ENCODE measurements around the gene SRP54. TPM values are rescaled to one million over a fixed set of nuclear protein-coding genes. Genes with fewer than 3 reads are reported as not detected.
"Not testable (repeated sequence)": the region's sequence is repeated elsewhere in the genome, so short reads cannot be mapped to it uniquely, and the experiment has no call there.

The SRP54 gene
- polyA plus RNA-seq (ENCODE audit: insufficient read length in 12 of 12) = 10 to 100 TPM in 11 of 12 donors, not detected in 1; 37.7 to 70.3 (median 49.5) TPM
- long read RNA-seq, donor 1, transcript SRP54-201 (16 exons, 2,279 nt) = major isoform, 10 of 34 reads
- long read RNA-seq, donor 1, partial matches to known transcripts = 18 of 34 reads
- long read RNA-seq, donor 1, other reads (novel, unspliced or antisense) = 0 of 34 reads
- long read RNA-seq, donor 2, transcript SRP54-201 (16 exons, 2,279 nt) = major isoform, 23 of 28 reads
- long read RNA-seq, donor 2, partial matches to known transcripts = 0 of 28 reads
- long read RNA-seq, donor 2, other reads (novel, unspliced or antisense) = 0 of 28 reads
- long read RNA-seq, donor 3, transcript SRP54-201 (16 exons, 2,279 nt) = major isoform, 7 of 13 reads
- long read RNA-seq, donor 3, partial matches to known transcripts = 0 of 13 reads
- long read RNA-seq, donor 3, other reads (novel, unspliced or antisense) = 0 of 13 reads
- long read RNA-seq, donor 4, partial matches to known transcripts = 0 of 5 reads
- long read RNA-seq, donor 4, other reads (novel, unspliced or antisense) = 0 of 5 reads
- long read RNA-seq, donor 5, transcript SRP54-201 (16 exons, 2,279 nt) = major isoform, 13 of 20 reads
- long read RNA-seq, donor 5, partial matches to known transcripts = 5 of 20 reads
- long read RNA-seq, donor 5, other reads (novel, unspliced or antisense) = 0 of 20 reads
- long read RNA-seq, donor 6, transcript SRP54-201 (16 exons, 2,279 nt) = major isoform, 13 of 14 reads
- long read RNA-seq, donor 6, partial matches to known transcripts = 0 of 14 reads
- long read RNA-seq, donor 6, other reads (novel, unspliced or antisense) = 0 of 14 reads
- long read RNA-seq, donor 7, transcript SRP54-201 (16 exons, 2,279 nt) = major isoform, 5 of 7 reads
- long read RNA-seq, donor 7, partial matches to known transcripts = 0 of 7 reads
- long read RNA-seq, donor 7, other reads (novel, unspliced or antisense) = 0 of 7 reads
- long read RNA-seq, donor 8, transcript SRP54-201 (16 exons, 2,279 nt) = major isoform, 16 of 19 reads
- long read RNA-seq, donor 8, partial matches to known transcripts = 0 of 19 reads
- long read RNA-seq, donor 8, other reads (novel, unspliced or antisense) = 0 of 19 reads
- long read RNA-seq, donor 9, transcript SRP54-201 (16 exons, 2,279 nt) = major isoform, 8 of 13 reads
- long read RNA-seq, donor 9, partial matches to known transcripts = 5 of 13 reads
- long read RNA-seq, donor 9, other reads (novel, unspliced or antisense) = 0 of 13 reads
- long read RNA-seq, donor 10, transcript SRP54-201 (16 exons, 2,279 nt) = major isoform, 11 of 21 reads
- long read RNA-seq, donor 10, partial matches to known transcripts = 8 of 21 reads
- long read RNA-seq, donor 10, other reads (novel, unspliced or antisense) = 0 of 21 reads
- long read RNA-seq, donor 11, partial matches to known transcripts = 5 of 11 reads
- long read RNA-seq, donor 11, other reads (novel, unspliced or antisense) = 0 of 11 reads

DNA sequence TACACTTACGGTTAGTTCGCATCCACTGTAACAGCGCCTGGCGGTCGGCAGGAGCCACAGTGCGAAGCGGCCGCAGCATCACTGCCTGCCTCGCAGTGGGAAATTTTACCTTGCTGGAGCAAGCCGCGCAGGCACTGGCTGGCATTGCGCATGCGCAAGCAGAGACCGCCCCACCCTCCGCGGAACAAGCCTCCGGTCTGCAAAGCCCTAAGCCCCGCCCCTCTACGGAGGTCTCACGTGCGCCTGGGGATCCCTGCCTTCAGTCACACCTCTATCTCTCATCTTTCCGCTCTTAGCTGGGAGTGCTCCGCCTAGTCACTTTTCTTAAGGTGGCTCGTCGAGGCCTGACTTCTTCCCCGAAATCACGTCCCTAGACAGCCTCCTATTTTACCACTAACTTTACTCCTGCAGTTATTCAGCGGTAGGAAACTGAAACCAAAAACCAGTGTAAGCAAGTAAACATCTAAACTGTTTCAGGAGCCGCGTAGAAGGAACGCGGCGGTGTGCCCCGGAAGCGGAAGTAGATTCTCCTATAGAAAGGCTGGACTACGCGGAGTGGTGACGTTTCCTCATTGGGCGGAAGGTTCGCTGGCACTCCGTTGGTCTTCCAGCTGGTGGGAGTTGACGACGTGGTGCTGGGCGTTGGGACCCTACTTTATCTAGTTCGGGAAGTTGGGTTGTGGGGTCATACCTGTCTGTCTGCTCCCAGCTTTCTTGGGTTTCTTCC lies at the start of gene SRP54:
Gene SRP54, plus strand, starts transcription at position 572 of the 727 bp plus-strand sequence. CDS start 13,718 bp downstream, outside the sequence.
- DNase-seq = peak; percentile 98

DNA sequence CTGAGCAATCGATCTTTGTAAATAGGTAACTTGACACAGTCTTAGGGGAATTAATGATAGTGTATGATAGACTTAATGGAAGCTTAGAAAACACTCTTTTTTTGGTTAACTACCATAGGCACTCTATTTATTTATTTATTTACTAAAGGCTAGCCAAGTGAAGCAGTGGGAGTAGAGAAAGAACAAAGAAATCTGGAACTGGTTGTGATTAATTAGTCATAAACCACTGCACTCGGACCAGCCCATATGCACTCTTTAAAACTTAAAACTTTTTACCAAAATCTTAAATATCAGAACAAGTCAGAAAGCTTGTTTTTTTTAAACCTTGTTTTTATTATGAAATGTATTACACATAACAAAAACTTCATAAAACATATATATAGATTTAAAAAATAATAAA lies 49.5 kb upstream of the SRP54 start:
- DNase-seq = no peak

DNA sequence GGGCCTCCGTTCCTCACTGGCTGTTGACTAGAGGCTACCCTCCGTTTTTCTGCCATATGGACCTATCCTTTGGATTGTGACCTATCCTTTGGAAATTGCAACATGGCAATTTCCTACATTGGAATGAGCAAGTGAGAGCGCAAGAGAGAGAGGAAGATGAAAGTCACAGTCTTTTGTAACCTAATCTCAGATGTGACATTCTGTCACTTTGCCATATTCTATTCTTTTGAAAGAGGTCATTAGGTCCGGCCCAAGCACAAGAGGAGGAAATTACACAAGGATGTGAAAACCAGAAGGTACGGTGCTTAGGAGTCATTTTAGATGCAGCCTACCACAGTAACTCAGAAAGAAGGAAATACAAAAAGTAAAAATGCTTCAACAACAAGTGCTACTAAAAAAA lies 47.3 kb upstream of the SRP54 start:
- no peak for DNase-seq

DNA sequence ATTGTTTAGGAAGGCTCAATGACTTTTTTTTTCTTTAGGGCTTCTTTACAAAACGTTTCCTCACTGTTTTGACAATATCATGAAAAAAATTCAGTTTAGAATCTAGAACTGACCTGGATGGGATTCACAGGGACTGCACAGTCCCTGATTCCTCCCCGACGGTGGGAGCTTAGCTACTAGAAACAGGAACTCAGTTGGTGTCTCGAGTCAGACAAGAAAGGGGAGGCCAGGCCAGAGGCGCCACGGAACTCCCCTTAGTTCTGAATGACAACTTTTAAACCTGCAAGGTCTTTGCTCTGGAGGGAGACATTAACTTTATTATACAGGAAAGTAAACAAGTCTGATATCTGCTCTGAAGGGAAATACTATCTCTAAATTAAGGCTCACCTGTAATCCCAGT lies 45.4 kb upstream of the SRP54 start:
- DNase-seq = no peak

DNA sequence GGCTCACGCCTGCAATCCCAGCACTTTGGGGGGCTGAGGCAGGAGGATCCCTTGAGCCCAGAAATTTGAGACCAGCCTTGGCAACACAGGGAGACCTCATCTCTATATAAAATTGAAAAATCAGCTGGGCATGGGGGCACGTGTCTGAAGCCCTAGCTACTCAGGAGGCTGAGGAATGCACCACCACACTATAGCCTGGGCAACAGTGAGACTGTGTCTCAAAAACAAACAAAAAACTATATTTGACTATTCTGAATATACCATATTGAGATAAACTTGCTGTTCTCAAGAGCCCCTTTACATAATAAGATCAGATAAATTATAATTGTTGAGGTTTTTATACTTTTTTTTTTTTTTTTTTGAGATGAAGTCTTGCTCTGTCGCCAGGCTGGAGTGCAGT lies 44.9 kb upstream of the SRP54 start:
- no peak for DNase-seq

DNA sequence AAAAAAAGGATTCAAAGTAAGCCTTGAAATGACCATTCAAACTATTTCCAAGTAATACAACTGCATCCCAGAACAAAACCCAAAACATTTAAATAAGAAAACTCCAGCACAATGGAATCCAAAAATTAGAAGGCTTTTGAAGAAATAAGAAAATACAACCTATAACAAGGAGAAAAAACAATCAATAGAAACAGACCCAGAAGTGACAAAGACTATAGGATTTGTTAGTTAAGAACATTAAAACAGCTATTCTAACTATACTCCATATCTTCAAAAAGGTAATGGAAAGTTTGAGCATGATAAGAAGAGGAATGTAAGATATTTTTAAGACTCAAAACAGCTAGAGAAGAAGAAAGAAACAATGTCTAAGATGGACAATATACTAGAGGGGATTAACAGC lies 39.3 kb upstream of the SRP54 start:
- no peak for DNase-seq

DNA sequence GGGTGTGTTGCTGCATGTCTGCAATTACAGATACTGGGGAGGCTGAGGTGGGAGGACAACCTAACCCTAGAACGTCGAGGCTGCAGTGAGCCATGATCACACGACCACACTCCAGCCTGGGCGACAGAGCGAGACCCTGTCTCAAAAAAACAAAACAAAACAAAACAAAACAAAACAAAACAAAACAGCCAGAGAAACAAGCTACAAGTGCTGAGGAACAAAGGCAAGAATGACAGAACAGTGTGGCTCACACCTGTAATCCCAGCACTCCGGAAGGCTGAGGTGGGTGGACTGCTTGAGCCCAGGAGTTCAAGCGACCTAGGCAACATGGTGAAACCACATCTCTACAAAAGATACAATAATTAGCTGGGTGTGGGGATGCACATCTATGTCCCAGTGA lies 38.0 kb upstream of the SRP54 start:
- no peak for DNase-seq

DNA sequence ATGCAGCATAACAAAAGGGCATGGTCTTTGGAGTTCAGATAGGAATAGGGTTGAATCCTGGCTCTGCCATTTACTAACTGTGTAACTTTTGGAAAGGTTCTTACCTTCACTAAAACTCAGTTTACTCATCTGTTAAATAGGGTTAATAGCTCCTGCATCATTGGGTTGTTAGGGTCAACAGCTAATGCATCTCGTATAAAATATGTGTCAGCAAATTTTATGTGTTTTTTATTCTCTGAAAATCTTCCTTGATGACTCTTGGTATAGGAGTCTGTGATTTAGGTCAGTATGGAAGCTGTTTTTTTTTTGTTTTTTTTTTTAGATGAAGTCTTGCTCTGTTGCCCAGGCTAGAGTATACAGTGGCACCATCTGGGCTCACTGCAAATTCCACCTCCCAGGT lies 36.1 kb upstream of the SRP54 start:
- DNase-seq = no peak

DNA sequence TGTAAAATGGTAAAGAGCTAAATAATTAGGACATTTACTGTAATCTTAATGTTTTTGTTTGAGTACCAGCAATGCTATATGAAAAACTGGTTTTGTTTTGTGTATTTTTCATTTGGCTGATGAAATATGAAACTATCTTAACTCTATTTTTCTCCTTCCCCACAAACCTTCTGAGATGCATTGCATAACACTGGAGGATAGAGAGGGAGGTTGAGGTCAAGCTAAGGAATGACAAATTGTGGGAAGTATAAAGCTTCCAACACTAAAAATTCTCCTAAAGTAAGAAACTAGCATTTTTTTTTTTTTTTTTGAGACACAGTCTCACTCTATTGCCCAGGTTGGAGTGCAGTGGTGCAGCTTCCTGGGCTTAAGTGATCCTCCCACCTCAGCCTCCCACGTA lies 31.5 kb upstream of the SRP54 start:
- no peak for DNase-seq

DNA sequence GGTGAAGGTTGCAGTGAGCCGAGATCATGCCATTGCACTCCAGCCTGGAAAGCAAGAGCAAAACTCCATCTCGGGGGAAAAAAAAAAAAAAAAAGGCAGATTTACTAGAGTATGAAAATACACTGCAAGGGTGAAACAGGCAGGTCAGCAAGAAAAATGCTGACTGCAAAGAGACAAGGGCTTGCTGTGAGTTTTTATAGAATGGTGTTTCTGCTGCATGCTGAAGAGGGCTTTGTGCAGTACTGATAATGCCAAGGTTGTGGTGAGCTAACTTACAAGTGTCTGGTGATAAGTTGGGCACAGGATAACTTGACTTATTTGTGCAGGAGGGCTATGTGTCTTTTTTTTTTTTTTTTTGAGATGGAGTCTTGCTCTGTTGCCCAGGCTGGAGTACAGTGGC lies 25.9 kb upstream of the SRP54 start:
- no peak for DNase-seq

DNA sequence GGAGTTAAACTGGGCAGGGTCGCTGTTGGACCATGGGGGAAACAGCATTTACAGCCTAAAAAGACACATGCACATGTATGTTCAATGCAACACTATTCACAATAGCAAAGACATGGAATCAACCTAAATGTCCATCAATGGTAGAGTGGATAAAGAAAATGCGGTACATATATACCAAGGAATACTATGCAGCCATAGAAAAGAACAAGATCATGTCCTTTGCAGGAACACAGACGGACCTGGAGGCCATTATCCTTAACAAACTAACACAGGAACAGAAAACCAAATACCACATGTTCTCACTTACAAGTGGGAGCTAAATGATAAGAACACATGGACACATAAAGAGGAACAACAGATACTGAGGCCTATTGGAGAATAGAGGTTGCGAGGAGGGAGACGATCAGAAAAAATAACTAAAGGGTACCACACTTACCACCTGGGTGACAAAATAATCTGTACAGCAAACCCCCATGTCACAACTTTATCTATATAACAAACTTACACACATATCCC lies 25.0 kb upstream of the SRP54 start:
- DNase-seq = no peak

DNA sequence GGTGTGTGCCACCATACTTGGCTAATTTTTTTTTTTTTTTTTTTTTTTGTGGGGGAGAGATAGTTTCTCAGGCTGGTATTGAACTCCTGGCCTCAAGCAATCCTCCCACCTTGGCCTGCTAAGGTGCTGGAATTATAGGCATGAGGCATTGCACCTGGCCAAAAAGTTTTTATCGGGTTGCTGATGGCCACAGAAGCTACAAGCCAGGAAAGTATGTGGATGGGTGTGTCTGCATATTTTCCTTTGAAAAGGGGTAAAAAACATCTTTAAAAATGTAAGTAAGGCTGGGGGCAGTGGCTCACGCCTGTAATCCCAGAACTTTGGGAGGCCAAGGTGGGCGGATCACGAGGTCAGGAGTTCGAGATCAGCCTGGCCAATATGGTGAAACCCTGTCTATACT lies 20.7 kb upstream of the SRP54 start:
- DNase-seq = not testable (repeated sequence)

DNA sequence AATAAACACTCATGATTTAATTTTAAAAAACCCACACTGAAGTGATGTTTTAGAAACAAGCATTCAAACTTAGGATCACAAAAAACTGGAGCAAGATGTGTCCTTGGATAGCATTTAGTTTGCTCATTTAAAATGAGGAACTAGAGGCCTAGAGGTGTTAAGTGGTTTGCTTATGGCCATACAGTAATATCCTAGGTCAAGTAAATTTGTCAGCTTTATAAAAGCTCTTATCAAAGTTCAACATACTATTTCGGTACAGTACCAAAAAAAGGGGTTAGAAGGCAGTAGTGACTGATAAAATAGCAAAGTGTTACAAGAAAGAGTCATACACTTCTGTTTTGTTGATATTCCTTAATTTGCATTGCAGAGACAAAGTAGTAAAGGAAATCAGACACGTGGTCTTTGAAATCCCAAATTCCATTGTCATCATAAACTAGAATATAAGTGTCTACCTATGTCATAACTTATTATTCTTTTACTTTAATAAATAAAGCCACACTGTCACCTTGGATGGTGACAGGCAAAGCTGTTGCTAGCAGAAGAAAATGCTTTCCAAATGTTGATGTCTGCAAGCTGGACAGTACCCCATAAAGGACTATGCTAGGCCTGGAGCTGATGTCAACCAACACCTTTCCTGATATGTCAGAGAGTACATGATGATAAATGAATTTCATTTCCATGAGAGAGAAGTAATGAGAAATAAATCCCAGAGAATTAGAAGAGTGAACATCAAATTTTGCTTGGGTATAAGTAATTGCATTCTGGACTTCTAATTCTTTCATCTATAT lies 17.6 kb upstream of the SRP54 start:
- no peak for DNase-seq

DNA sequence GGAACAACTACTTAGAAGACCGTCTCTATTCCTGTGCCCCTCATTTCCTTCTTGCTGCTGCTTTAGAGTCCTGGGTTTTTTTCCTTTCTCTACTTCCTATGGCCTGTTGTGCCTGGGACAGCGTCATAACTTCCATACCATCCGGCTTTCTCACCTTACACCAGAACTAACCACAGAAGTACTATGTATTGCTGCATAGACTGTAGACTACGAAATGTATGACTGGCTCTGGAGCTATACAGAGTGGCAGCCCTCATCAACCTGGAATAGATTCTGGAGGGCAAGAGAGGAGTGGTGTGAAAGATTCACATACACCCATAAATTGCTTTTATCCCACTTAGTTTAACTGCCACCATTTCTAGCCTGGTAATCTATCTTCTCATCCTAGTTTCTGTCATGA lies 16.9 kb upstream of the SRP54 start:
- no peak for DNase-seq

DNA sequence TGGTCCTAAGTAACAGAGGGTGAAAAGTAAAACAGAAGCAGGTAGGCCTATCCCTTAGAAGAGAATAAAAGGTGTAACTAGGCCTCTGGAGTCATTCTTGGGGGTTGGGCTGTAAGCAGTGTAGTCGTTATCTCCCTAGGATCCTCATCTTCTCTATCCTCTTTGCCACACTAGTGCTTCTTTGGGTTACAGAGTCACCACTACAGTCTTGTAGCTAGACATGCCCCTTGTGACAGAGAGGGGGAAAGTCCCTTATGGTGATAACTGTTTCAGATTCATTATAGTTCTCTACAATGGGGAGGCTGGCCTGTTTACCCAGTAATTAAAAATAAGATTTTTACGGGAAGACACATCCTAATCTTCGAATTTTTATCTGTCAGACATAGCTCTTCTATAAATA lies 16.4 kb upstream of the SRP54 start:
- no peak for DNase-seq

DNA sequence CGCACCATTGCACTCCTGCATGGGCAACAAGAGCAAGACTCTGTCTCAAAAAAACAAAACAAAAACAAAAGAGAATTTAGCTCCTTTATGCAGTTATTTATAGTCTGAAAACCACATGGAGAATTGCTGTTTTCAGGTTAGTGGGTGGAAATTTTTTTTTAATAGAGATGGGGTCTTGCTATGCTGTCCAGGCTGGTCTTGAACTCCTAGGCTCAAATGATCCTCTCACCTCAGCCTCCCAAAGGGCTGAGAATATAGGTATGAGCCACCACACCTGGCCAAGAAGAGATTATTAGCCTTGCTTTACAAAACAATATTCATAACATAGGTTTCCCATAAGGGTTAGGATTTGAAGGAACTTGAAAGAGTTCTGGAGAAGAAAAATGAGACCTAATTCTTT lies 12.1 kb upstream of the SRP54 start:
- DNase-seq = no peak

DNA sequence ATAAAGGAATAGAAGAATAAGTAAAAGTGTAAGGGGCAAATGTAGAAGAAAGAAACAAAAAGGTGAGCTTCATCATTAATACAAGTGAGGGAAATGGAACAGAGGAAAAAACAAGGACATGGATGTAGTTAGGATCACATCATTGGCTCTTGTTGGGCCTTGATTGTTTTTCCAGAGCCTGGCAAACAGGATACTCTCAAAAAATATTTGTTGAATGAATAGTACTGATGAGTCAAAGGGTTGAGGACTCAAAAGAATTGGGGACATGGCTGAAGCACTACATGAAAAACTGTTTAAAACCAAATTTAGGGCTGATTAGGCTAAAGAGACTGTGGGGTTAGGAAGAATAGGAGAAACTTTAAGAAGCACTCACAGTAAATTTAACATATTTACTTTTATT lies 11.4 kb upstream of the SRP54 start:
- DNase-seq = no peak

DNA sequence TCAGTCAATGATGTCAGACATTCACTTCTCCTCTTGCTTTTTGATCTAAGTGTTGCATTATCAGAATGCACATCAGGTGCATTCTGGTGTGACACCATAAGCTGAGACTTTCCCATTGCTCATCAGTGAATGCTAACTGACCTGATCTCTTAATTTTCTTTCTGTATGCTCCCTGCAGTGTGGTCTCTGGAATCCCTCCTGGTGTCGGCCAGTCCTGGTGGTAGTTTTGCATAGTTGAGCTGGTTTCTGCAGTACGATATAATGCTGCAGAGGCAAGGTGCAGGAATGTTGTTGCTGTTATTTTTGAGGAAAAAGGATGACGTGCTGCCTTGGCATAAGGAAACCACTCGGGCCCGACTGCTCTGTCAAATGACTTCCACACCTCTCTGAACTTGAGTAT lies 11.0 kb upstream of the SRP54 start:
- DNase-seq = no peak

DNA sequence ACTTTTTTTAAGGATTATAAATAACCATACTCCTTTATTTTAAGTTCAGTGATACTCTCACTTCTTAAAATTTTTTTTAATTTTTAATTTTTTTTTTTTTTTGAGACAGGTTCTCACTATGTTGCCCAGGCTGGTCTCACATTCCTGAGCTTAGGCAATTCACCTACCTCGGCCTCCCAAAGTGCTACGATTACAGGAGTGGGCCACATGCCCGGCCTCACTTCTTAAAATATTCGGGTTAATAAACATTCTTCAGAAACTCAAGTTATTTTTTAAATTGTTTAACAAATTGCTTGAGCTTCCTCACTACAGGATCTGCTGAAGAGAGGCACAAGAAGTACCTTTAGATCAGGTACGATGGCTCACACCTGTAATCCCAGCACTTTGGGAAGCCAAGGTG lies 4.3 kb upstream of the SRP54 start:
- no peak for DNase-seq

DNA sequence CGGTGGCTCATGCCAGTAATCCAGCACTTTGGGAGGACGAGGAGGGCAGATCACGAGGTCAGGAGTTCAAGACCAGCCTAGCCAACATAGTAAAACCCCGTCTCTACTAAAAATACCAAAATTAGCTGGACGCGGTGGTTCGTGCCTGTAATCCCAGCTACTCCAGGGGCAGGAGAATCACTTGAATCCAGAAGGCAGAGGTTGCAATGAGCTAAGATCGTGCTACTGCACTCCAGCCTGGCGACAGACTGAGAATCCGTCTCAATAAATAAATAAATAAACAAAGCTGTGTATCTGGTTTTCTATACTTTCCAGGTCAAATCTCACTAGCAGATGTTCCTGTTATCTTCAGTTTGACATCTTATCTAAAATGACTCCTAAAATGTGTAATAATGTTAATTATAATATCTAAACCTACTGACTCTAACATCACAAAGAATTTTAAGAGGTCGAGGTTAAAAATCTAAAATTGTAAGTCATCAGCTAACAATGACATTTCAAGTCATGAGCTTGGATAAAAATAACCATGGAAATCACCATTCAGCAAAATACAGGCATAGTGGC lies 2.4 kb upstream of the SRP54 start:
- DNase-seq = no peak
